Hepatocyte (in vitro differentiated cells): ENCODE results near the gene POU6F2. TPM values are rescaled to one million over a fixed set of nuclear protein-coding genes. Genes with fewer than 3 reads are reported as not detected.

Source experiments
- DNase-seq: peaks from one replicate; pipeline ENCODE4 v3.0.0-alpha.2; 2016; ENCODE audit warnings: low spot score
- H2AFZ ChIP-seq: fragments of 200-600 bp; sonication (generic); 2 replicates; pipeline ENCODE4 v1.6.0; 2016; ENCODE audit warnings: antibody characterized with exemption, mild to moderate bottlenecking
- H3K27ac ChIP-seq: fragments of 200-600 bp; sonication (generic); 2 replicates; pipeline ENCODE4 v1.5.1; 2016; ENCODE audit warnings: mild to moderate bottlenecking
- H3K27me3 ChIP-seq: fragments of 200-600 bp; sonication (generic); 2 replicates; pipeline ENCODE4 v1.6.1; 2016
- H3K36me3 ChIP-seq: fragments of 200-600 bp; sonication (generic); replicated peaks from 2 replicates; pipeline ENCODE4 v1.5.1; 2016; ENCODE audit warnings: low read depth; ENCODE audit not compliant: insufficient read depth
- H3K4me1 ChIP-seq: fragments of 200-600 bp; sonication (generic); 2 replicates; pipeline ENCODE4 v1.5.1; 2016; ENCODE audit warnings: mild to moderate bottlenecking, moderate library complexity; ENCODE audit not compliant: insufficient read depth
- H3K4me2 ChIP-seq: fragments of 200-600 bp; sonication (generic); 2 replicates; pipeline ENCODE4 v1.6.0; 2016
- H3K4me3 ChIP-seq: fragments of 200-600 bp; sonication (generic); 2 replicates; pipeline ENCODE4 v1.5.1; 2016; ENCODE audit warnings: mild to moderate bottlenecking
- H3K79me2 ChIP-seq: fragments of 200-600 bp; sonication (generic); 2 replicates; pipeline ENCODE4 v1.6.0; 2017; ENCODE audit warnings: mild to moderate bottlenecking
- H3K9me2 ChIP-seq: fragments of 200-600 bp; sonication (generic); replicated peaks from 2 replicates; pipeline ENCODE4 v1.6.0; 2017; ENCODE audit warnings: mild to moderate bottlenecking; ENCODE audit not compliant: insufficient read depth
- H3K9me3 ChIP-seq: fragments of 200-600 bp; sonication (generic); 2 replicates; pipeline ENCODE4 v1.5.1; 2016; ENCODE audit warnings: low read depth, mild to moderate bottlenecking
- H4K20me1 ChIP-seq: fragments of 200-600 bp; sonication (generic); 2 replicates; pipeline ENCODE4 v1.6.0; 2016; ENCODE audit warnings: mild to moderate bottlenecking; ENCODE audit not compliant: insufficient read depth, poor library complexity, severe bottlenecking
- CTCF ChIP-seq: fragments of 200-600 bp; sonication (generic); IDR thresholded peaks from 2 replicates; pipeline ENCODE4 v1.5.1; 2016; ENCODE audit warnings: antibody characterized with exemption, mild to moderate bottlenecking; ENCODE audit not compliant: poor library complexity
- EZH2 ChIP-seq: fragments of 200-600 bp; sonication (generic); IDR thresholded peaks from 2 replicates; pipeline ENCODE4 v1.6.1; 2016; ENCODE audit warnings: antibody characterized with exemption, mild to moderate bottlenecking, borderline replicate concordance
- EZH2phosphoT487 ChIP-seq: fragments of 200-600 bp; sonication (generic); IDR thresholded peaks from one replicate; pipeline ENCODE4 v1.6.1; 2018; ENCODE audit warnings: antibody characterized with exemption, mild to moderate bottlenecking, low read depth, moderate library complexity; ENCODE audit not compliant: unreplicated experiment, severe bottlenecking
- WGBS: methylation state at CpG from one replicate; pipeline ENCODE4 v1.1.6; 2016; ENCODE audit warnings: low lambda C conversion rate; ENCODE audit errors: missing lambda C conversion rate; 5-methylcytosine and 5-hydroxymethylcytosine counted together
- polyA plus RNA-seq: library from polyadenylated mRNA; unstranded; fragments of >200 nt; fragmentation: Nextera tagmentation; extraction: Ambion mirVana; gene quantifications from 2 replicates; pipeline ENCODE4 v1.2.1, GENCODE V29; 2016
- total RNA-seq: library from RNA; depleted of rRNA; stranded (reverse); fragments of >200 nt; gene quantifications from 2 replicates; pipeline ENCODE4 v1.2.3, GENCODE V29; 2014

The POU6F2 gene
- total and polyA plus RNA-seq, 2 experiments from 2014 or later = 0.67 to 1.4 TPM

- Histone ChIP-seq H3K4me1 (no peaks in the 10 kb centered on the region), H4K20me1 (no peaks in the 10 kb centered on the region), H3K4me2 (no peak overlapping the region), H3K9me2 (no peaks in the 10 kb centered on the region), H3K9me3 (no peaks in the 10 kb centered on the region), H3K27ac (no peak overlapping the region), H3K27me3 (no peaks in the 10 kb centered on the region), H3K79me2 (no peaks in the 10 kb centered on the region), H3K4me3 (no peak overlapping the region), H3K36me3 (no peaks in the 10 kb centered on the region), H2AFZ (no peak overlapping the region)
- 80% methylated on average over 3 of the region's 3 CpGs for WGBS
- TF ChIP-seq CTCF (no peak), EZH2phosphoT487 (no peak), EZH2 (no peak)
- DNase-seq = no peak
Measured at GRCh38 chr7:39451901-39452300, 474.2 kb downstream of the POU6F2 start.

- WGBS = 29% methylated on average over 5 of the region's 5 CpGs
- Histone ChIP-seq H2AFZ (no peak overlapping the region), H3K36me3 (no peaks in the 10 kb centered on the region), H3K4me1 (no peaks in the 10 kb centered on the region), H3K79me2 (no peaks in the 10 kb centered on the region), H3K27me3 (no peaks in the 10 kb centered on the region), H3K27ac (no peak overlapping the region), H3K4me3 (no peak overlapping the region), H3K4me2 (no peak overlapping the region), H3K9me3 (no peaks in the 10 kb centered on the region), H4K20me1 (no peaks in the 10 kb centered on the region), H3K9me2 (no peaks in the 10 kb centered on the region)
- TF ChIP-seq EZH2 (no peak), EZH2phosphoT487 (no peak), CTCF (peak; percentile 54)
- DNase-seq = peak; percentile 61
Measured at GRCh38 chr7:39453743-39454355, 476.1 kb downstream of the POU6F2 start.

- peak overlapping the region; percentile 37 for H3K4me2 ChIP-seq
- no peak for DNase-seq
- H3K4me3 ChIP-seq = no peak overlapping the region
Measured at GRCh38 chr7:39458061-39458745, 480.5 kb downstream of the POU6F2 start.

More at GRCh38 chr7:39458061-39458745, 480.5 kb downstream of the POU6F2 start:
- H2AFZ ChIP-seq = no peak overlapping the region
- H3K79me2 ChIP-seq = no peaks in the 10 kb centered on the region
- H3K9me2 ChIP-seq = no peaks in the 10 kb centered on the region
- no peak overlapping the region for H3K27ac ChIP-seq
- TF ChIP-seq CTCF (no peak), EZH2 (no peak), EZH2phosphoT487 (no peak)
- no peaks in the 10 kb centered on the region for H3K4me1 ChIP-seq
- 68% methylated on average over 15 of the region's 15 CpGs for WGBS
- H3K36me3 ChIP-seq = no peaks in the 10 kb centered on the region
- H3K9me3 ChIP-seq = no peaks in the 10 kb centered on the region
- H3K27me3 ChIP-seq = no peaks in the 10 kb centered on the region
- H4K20me1 ChIP-seq = no peaks in the 10 kb centered on the region
